ENCODE results near the gene PABPN1L. TPM values are rescaled to one million over a fixed set of nuclear protein-coding genes. Genes with fewer than 3 reads are reported as not detected.

The PABPN1L gene
- total and polyA plus RNA-seq, 2 donors: 0.09 to 0.34 TPM

- H3K27me3 ChIP-seq (ENCODE audit: control insufficient read depth in 2 of 2, insufficient read depth in 1 of 2, low read length in 1 of 2): peaks cover 12 to 20% of the 10 kb centered on the region in 2 donors
- no peak overlapping the region for H3K4me3 ChIP-seq (ENCODE audit: low read length in 2 of 2)
- peaks cover 2 to 6% of the 10 kb centered on the region in 2 donors for H3K9me3 ChIP-seq (ENCODE audit: control insufficient read depth in 2 of 2, insufficient read depth in 1 of 2, low read length in 1 of 2)
- H3K4me1 ChIP-seq (ENCODE audit: control insufficient read depth in 2 of 2, insufficient read depth in 2 of 2, low read length in 2 of 2): peaks cover 0 to 4% of the 10 kb centered on the region in 2 donors
- 97% methylated on average over 34 of the region's 34 CpGs for WGBS
- no peak overlapping the region for H3K27ac ChIP-seq (ENCODE audit: low read depth in 1 of 2, low read length in 1 of 2)
- H3K36me3 ChIP-seq (ENCODE audit: control insufficient read depth in 2 of 2, insufficient read depth in 2 of 2, low read length in 1 of 2): peaks cover 52 to 57% of the 10 kb centered on the region in 2 donors
- DNase-seq (ENCODE audit: low read depth in 6 of 9, low spot score in 9 of 9): peak in 1 of 9 donors; percentile 21
Measured at GRCh38 chr16:88874938-88875599, 8.6 kb upstream of the PABPN1L start.

GRCh38 chr16:88872650-88873331, 6.3 kb upstream of the PABPN1L start:
- WGBS: 81% methylated on average over 25 of the region's 25 CpGs
- no peak overlapping the region for H3K4me3 ChIP-seq (ENCODE audit: low read length in 2 of 2)
- peaks cover 3 to 6% of the 10 kb centered on the region in 2 donors for H3K9me3 ChIP-seq (ENCODE audit: control insufficient read depth in 2 of 2, insufficient read depth in 1 of 2, low read length in 1 of 2)
- no peak for DNase-seq (ENCODE audit: low read depth in 6 of 9, low spot score in 9 of 9)
- H3K36me3 ChIP-seq (ENCODE audit: control insufficient read depth in 2 of 2, insufficient read depth in 2 of 2, low read length in 1 of 2): peaks cover 29 to 35% of the 10 kb centered on the region in 2 donors
- peaks cover 16 to 35% of the 10 kb centered on the region in 2 donors for H3K27me3 ChIP-seq (ENCODE audit: control insufficient read depth in 2 of 2, insufficient read depth in 1 of 2, low read length in 1 of 2)
- no peaks in the 10 kb centered on the region for H3K4me1 ChIP-seq (ENCODE audit: control insufficient read depth in 2 of 2, insufficient read depth in 2 of 2, low read length in 2 of 2)
- H3K27ac ChIP-seq (ENCODE audit: low read depth in 1 of 2, low read length in 1 of 2): no peak overlapping the region

GRCh38 chr16:88871730-88872416, 5.4 kb upstream of the PABPN1L start:
- peaks cover 20 to 26% of the 10 kb centered on the region in 2 donors for H3K36me3 ChIP-seq (ENCODE audit: control insufficient read depth in 2 of 2, insufficient read depth in 2 of 2, low read length in 1 of 2)
- no peak overlapping the region for H3K27ac ChIP-seq (ENCODE audit: low read depth in 1 of 2, low read length in 1 of 2)
- 81% methylated on average over 21 of the region's 21 CpGs for WGBS
- H3K4me1 ChIP-seq (ENCODE audit: control insufficient read depth in 2 of 2, insufficient read depth in 2 of 2, low read length in 2 of 2): no peaks in the 10 kb centered on the region
- H3K4me3 ChIP-seq (ENCODE audit: low read length in 2 of 2): no peak overlapping the region
- peaks cover 16 to 38% of the 10 kb centered on the region in 2 donors for H3K27me3 ChIP-seq (ENCODE audit: control insufficient read depth in 2 of 2, insufficient read depth in 1 of 2, low read length in 1 of 2)
- DNase-seq (ENCODE audit: low read depth in 6 of 9, low spot score in 9 of 9): no peak
- peaks cover 3 to 6% of the 10 kb centered on the region in 2 donors for H3K9me3 ChIP-seq (ENCODE audit: control insufficient read depth in 2 of 2, insufficient read depth in 1 of 2, low read length in 1 of 2)

GRCh38 chr16:88871349-88871702, 4.9 kb upstream of the PABPN1L start:
- Histone ChIP-seq H3K27ac (ENCODE audit: low read depth in 1 of 2, low read length in 1 of 2) (no peak overlapping the region), H3K4me1 (ENCODE audit: control insufficient read depth in 2 of 2, insufficient read depth in 2 of 2, low read length in 2 of 2) (no peaks in the 10 kb centered on the region), H3K27me3 (ENCODE audit: control insufficient read depth in 2 of 2, insufficient read depth in 1 of 2, low read length in 1 of 2) (peaks cover 16 to 38% of the 10 kb centered on the region in 2 donors), H3K4me3 (ENCODE audit: low read length in 2 of 2) (no peak overlapping the region), H3K9me3 (ENCODE audit: control insufficient read depth in 2 of 2, insufficient read depth in 1 of 2, low read length in 1 of 2) (peaks cover 3 to 6% of the 10 kb centered on the region in 2 donors), H3K36me3 (ENCODE audit: control insufficient read depth in 2 of 2, insufficient read depth in 2 of 2, low read length in 1 of 2) (peaks cover 16 to 21% of the 10 kb centered on the region in 2 donors)
- 32% methylated on average over 8 of the region's 8 CpGs for WGBS
- no peak for DNase-seq (ENCODE audit: low read depth in 6 of 9, low spot score in 9 of 9)

- DNase-seq (ENCODE audit: low read depth in 6 of 9, low spot score in 9 of 9): no peak
- Histone ChIP-seq H3K4me1 (ENCODE audit: control insufficient read depth in 2 of 2, insufficient read depth in 2 of 2, low read length in 2 of 2) (no peaks in the 10 kb centered on the region), H3K4me3 (ENCODE audit: low read length in 2 of 2) (no peak overlapping the region), H3K27me3 (ENCODE audit: control insufficient read depth in 2 of 2, insufficient read depth in 1 of 2, low read length in 1 of 2) (peaks cover 16 to 38% of the 10 kb centered on the region in 2 donors), H3K27ac (ENCODE audit: low read depth in 1 of 2, low read length in 1 of 2) (no peak overlapping the region), H3K36me3 (ENCODE audit: control insufficient read depth in 2 of 2, insufficient read depth in 2 of 2, low read length in 1 of 2) (peaks cover 12 to 16% of the 10 kb centered on the region in 2 donors), H3K9me3 (ENCODE audit: control insufficient read depth in 2 of 2, insufficient read depth in 1 of 2, low read length in 1 of 2) (peaks cover 3 to 6% of the 10 kb centered on the region in 2 donors)
- whole genome bisulfite sequencing: 40% methylated on average over 37 of the region's 37 CpGs
Measured at GRCh38 chr16:88870608-88871348, 4.3 kb upstream of the PABPN1L start.

- Histone ChIP-seq H3K27ac (ENCODE audit: low read depth in 1 of 2, low read length in 1 of 2) (no peak overlapping the region), H3K36me3 (ENCODE audit: control insufficient read depth in 2 of 2, insufficient read depth in 2 of 2, low read length in 1 of 2) (peaks cover under 1 to 5% of the 10 kb centered on the region in 2 donors), H3K27me3 (ENCODE audit: control insufficient read depth in 2 of 2, insufficient read depth in 1 of 2, low read length in 1 of 2) (peaks cover 16 to 38% of the 10 kb centered on the region in 2 donors), H3K4me3 (ENCODE audit: low read length in 2 of 2) (no peak overlapping the region), H3K4me1 (ENCODE audit: control insufficient read depth in 2 of 2, insufficient read depth in 2 of 2, low read length in 2 of 2) (no peaks in the 10 kb centered on the region), H3K9me3 (ENCODE audit: control insufficient read depth in 2 of 2, insufficient read depth in 1 of 2, low read length in 1 of 2) (peaks cover 3 to 6% of the 10 kb centered on the region in 2 donors)
- DNase-seq (ENCODE audit: low read depth in 6 of 9, low spot score in 9 of 9): no peak
- WGBS: 93% methylated on average over 9 of the region's 9 CpGs
Measured at GRCh38 chr16:88869673-88869980, 3.2 kb upstream of the PABPN1L start.

GRCh38 chr16:88868974-88869672, 2.7 kb upstream of the PABPN1L start:
- Histone ChIP-seq H3K27me3 (ENCODE audit: control insufficient read depth in 2 of 2, insufficient read depth in 1 of 2, low read length in 1 of 2) (peaks cover 16 to 38% of the 10 kb centered on the region in 2 donors), H3K27ac (ENCODE audit: low read depth in 1 of 2, low read length in 1 of 2) (no peak overlapping the region)

GRCh38 chr16:88867581-88868246, 1.3 kb upstream of the PABPN1L start:
- H3K9me3 ChIP-seq (ENCODE audit: control insufficient read depth in 2 of 2, insufficient read depth in 1 of 2, low read length in 1 of 2): peaks cover 3 to 6% of the 10 kb centered on the region in 2 donors
- H3K27ac ChIP-seq (ENCODE audit: low read depth in 1 of 2, low read length in 1 of 2): no peak overlapping the region
- no peak overlapping the region for H3K4me3 ChIP-seq (ENCODE audit: low read length in 2 of 2)
- peaks cover 16 to 38% of the 10 kb centered on the region in 2 donors for H3K27me3 ChIP-seq (ENCODE audit: control insufficient read depth in 2 of 2, insufficient read depth in 1 of 2, low read length in 1 of 2)
- DNase-seq (ENCODE audit: low read depth in 6 of 9, low spot score in 9 of 9): no peak
- H3K36me3 ChIP-seq (ENCODE audit: control insufficient read depth in 2 of 2, insufficient read depth in 2 of 2, low read length in 1 of 2): peaks cover under 1 to 7% of the 10 kb centered on the region in 2 donors
- 95% methylated on average over 24 of the region's 24 CpGs for WGBS
- H3K4me1 ChIP-seq (ENCODE audit: control insufficient read depth in 2 of 2, insufficient read depth in 2 of 2, low read length in 2 of 2): no peaks in the 10 kb centered on the region

More at GRCh38 chr16:88868974-88869672, 2.7 kb upstream of the PABPN1L start:
- WGBS: 96% methylated on average over 27 of the region's 27 CpGs
- Histone ChIP-seq H3K4me1 (ENCODE audit: control insufficient read depth in 2 of 2, insufficient read depth in 2 of 2, low read length in 2 of 2) (no peaks in the 10 kb centered on the region), H3K36me3 (ENCODE audit: control insufficient read depth in 2 of 2, insufficient read depth in 2 of 2, low read length in 1 of 2) (no peaks in the 10 kb centered on the region), H3K4me3 (ENCODE audit: low read length in 2 of 2) (no peak overlapping the region), H3K9me3 (ENCODE audit: control insufficient read depth in 2 of 2, insufficient read depth in 1 of 2, low read length in 1 of 2) (peaks cover 3 to 6% of the 10 kb centered on the region in 2 donors)
- no peak for DNase-seq (ENCODE audit: low read depth in 6 of 9, low spot score in 9 of 9)
